ENCODE measurements around the gene CADM1. TPM values are rescaled to one million over a fixed set of nuclear protein-coding genes. Genes with fewer than 3 reads are reported as not detected.

CADM1 gene
- total RNA-seq, 1 experiment from 2014 or later, result 0.79 TPM

DNA sequence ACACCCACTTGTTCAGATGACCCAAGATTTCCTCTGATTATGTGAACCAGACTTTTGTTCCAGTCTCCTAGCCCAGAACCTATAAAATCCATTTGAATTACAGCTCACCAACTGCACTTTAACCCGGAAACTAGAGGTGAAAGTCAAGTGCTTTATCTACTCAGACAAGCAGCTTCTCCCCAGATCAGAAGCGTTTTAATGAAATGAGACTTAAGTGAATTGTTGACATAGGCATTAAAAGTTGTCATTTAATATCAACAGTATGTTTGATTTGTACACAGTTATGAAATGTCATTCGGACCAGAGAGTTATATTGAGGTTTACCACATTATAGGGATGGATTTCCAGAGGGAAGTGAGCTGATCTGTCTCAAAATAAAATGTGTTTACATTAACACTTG lies 52.0 kb downstream of the CADM1 start:
- RAD21 ChIA-PET (ENCODE audit: low non-redundant PET in 1 of 2, low total read pairs in 2 of 2, uncharacterized antibody in 2 of 2, unreplicated experiment in 2 of 2), result no interaction called here
- Histone ChIP-seq H3K4me2 (ENCODE audit: low read length) (no peak overlapping the region), H3K27me3 (ENCODE audit: insufficient read depth, low read length) (no peaks in the 10 kb centered on the region), H3K36me3 (ENCODE audit: control insufficient read depth in 1 of 2, insufficient read depth in 2 of 2, low read length in 2 of 2) (no peaks in the 10 kb centered on the region), H3K79me2 (ENCODE audit: insufficient read depth, low read length) (no peaks in the 10 kb centered on the region), H3K4me3 (replicated peaks in 1 of 2; ENCODE audit: low read depth in 1 of 2, low read length in 2 of 2) (no peak overlapping the region), H3K9me2 (ENCODE audit: insufficient read depth) (no peaks in the 10 kb centered on the region), H3K4me1 (ENCODE audit: control insufficient read depth in 1 of 2, insufficient read depth in 2 of 2, low read length in 2 of 2) (no peaks in the 10 kb centered on the region), H2AFZ (ENCODE audit: low read depth, low read length, poor library complexity, severe bottlenecking) (no peak overlapping the region), H3K9me3 (ENCODE audit: control insufficient read depth in 1 of 2, insufficient read depth in 1 of 2, low read depth in 1 of 2, low read length in 2 of 2) (peaks cover 0 to 23% of the 10 kb centered on the region in 2 experiments; a peak in 2 of 4 replicates), H3K9ac (ENCODE audit: low read length) (no peak overlapping the region), H4K20me1 (ENCODE audit: insufficient read depth) (no peaks in the 10 kb centered on the region), H3K27ac (ENCODE audit: low read depth, low read length) (no peak overlapping the region)
- CTCF ChIA-PET, result no interaction called here
- intact Hi-C loops (cut with micrococcal nuclease), result no loop called here
- no peak for TF ChIP-seq CEBPB (IDR thresholded peaks at IDR 0.05; ENCODE audit: low read depth)
- no peak for TF ChIP-seq EGR1 (IDR thresholded peaks at IDR 0.05; ENCODE audit: low read depth)
- no peak for TF ChIP-seq SIN3A (IDR thresholded peaks at IDR 0.05; ENCODE audit: low read depth)
- no peak for TF ChIP-seq YY1 (IDR thresholded peaks at IDR 0.05; ENCODE audit: extremely low read depth, insufficient replicate concordance, low read depth, low read length)
- TF ChIP-seq, protein P1, sequence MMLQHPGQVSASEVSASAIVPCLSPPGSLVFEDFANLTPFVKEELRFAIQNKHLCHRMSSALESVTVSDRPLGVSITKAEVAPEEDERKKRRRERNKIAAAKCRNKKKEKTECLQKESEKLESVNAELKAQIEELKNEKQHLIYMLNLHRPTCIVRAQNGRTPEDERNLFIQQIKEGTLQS (IDR thresholded peaks at IDR 0.05), result no peak
- no peak for TF ChIP-seq POLR2A (IDR thresholded peaks at IDR 0.05; ENCODE audit: borderline replicate concordance, extremely low read depth, insufficient read depth, insufficient read length)
- no peak for TF ChIP-seq FOSL1 (IDR thresholded peaks at IDR 0.05; ENCODE audit: low read depth)
- TF ChIP-seq EZH2phosphoT487 (IDR thresholded peaks at IDR 0.05; ENCODE audit: borderline replicate concordance), result no peak
- TF ChIP-seq SP1 (IDR thresholded peaks at IDR 0.05; ENCODE audit: low read depth), result no peak
- no peak for TF ChIP-seq POLR2AphosphoS5 (IDR thresholded peaks at IDR 0.05; ENCODE audit: low read depth, low read length)
- no peak for TF ChIP-seq ELF1 (IDR thresholded peaks at IDR 0.05; ENCODE audit: borderline replicate concordance, low read depth)
- TF ChIP-seq ZFX (IDR thresholded peaks at IDR 0.05), result no peak
- no peak for TF ChIP-seq RAD21 (IDR thresholded peaks at IDR 0.05; ENCODE audit: low read depth)
- TF ChIP-seq, protein P2, sequence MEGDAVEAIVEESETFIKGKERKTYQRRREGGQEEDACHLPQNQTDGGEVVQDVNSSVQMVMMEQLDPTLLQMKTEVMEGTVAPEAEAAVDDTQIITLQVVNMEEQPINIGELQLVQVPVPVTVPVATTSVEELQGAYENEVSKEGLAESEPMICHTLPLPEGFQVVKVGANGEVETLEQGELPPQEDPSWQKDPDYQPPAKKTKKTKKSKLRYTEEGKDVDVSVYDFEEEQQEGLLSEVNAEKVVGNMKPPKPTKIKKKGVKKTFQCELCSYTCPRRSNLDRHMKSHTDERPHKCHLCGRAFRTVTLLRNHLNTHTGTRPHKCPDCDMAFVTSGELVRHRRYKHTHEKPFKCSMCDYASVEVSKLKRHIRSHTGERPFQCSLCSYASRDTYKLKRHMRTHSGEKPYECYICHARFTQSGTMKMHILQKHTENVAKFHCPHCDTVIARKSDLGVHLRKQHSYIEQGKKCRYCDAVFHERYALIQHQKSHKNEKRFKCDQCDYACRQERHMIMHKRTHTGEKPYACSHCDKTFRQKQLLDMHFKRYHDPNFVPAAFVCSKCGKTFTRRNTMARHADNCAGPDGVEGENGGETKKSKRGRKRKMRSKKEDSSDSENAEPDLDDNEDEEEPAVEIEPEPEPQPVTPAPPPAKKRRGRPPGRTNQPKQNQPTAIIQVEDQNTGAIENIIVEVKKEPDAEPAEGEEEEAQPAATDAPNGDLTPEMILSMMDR (IDR thresholded peaks at IDR 0.05 in 2 of 3, conservative IDR thresholded peaks at IDR 0.05 in 1 of 3; ENCODE audit: borderline replicate concordance in 1 of 3, insufficient read depth in 1 of 3, low read depth in 2 of 3, low read length in 2 of 3), result no peak
- no peak for TF ChIP-seq EZH2 (IDR thresholded peaks at IDR 0.05)
- no TSS peak for BruUV-seq (replicated peaks)
- DNase-seq (ENCODE audit: low read depth, low spot score) (no peak), ATAC-seq (no peak)
- POLR2A ChIA-PET, result no interaction called here

Measured in HCT116 (cell line).